IPS DF 6.9 (cell line): ENCODE results near the gene TGFA.

Source experiments
- DNase-seq: peaks from one replicate; pipeline ENCODE4 v3.0.0-alpha.2; 2013; ENCODE audit warnings: low read depth, low spot score
- H3K27ac ChIP-seq: one replicate; pipeline ENCODE4 v1.5.1; 2013; ENCODE audit warnings: low read length, control low read depth
- H3K27me3 ChIP-seq: 2 replicates; pipeline ENCODE4 v1.6.1; 2013; ENCODE audit warnings: mild to moderate bottlenecking, low read length; ENCODE audit not compliant: control insufficient read depth, insufficient read depth
- H3K36me3 ChIP-seq: 2 replicates; pipeline ENCODE4 v1.6.1; 2013; ENCODE audit warnings: low read length; ENCODE audit not compliant: control insufficient read depth, insufficient read depth
- H3K4me1 ChIP-seq: 2 replicates; pipeline ENCODE4 v1.6.1; 2013; ENCODE audit warnings: low read length; ENCODE audit not compliant: control insufficient read depth, insufficient read depth
- H3K4me3 ChIP-seq: 2 replicates; pipeline ENCODE4 v1.5.1; 2013; ENCODE audit warnings: mild to moderate bottlenecking, low read length
- H3K9me3 ChIP-seq: 2 replicates; pipeline ENCODE4 v1.6.1; 2013; ENCODE audit warnings: low read length, inconsistent platforms; ENCODE audit not compliant: control insufficient read depth, insufficient read depth
- WGBS: extraction: QIAGEN DNeasy Blood & Tissue Kit; methylation state at CpG from one replicate; pipeline ENCODE4 v1.1.7; 2013; ENCODE audit warnings: mixed read lengths, missing lambda C conversion rate; ENCODE audit not compliant: insufficient read length, insufficient coverage; 5-methylcytosine and 5-hydroxymethylcytosine counted together

The TGFA gene

DNA sequence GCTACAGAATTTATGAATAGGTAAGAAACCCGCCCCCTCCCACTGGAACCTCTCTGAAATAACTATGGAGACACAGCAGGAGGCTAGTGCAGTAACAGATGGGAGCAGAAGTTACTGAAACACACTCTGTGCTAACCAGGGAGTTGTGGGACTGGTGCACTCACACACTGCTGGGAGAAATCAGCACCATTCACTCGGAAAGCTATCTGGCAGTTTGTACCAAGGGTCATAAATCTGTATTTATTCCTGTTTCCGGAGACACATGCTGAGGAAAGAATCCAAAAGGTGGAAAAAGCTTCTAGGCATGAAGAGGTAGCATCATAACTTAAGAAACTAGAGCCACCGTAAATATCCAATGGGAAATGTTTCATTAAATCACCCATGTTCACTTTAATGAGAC, 39.9 kb downstream of the TGFA start:
- no peak for DNase-seq
- WGBS: no CpG with 5 or more reads among the region's 4 CpGs
- H3K4me3 ChIP-seq: no peak overlapping the region
- no peaks in the 10 kb centered on the region for H3K27me3 ChIP-seq
- H3K36me3 ChIP-seq: no peaks in the 10 kb centered on the region
- H3K4me1 ChIP-seq: no peaks in the 10 kb centered on the region
- H3K9me3 ChIP-seq: no peaks in the 10 kb centered on the region
- H3K27ac ChIP-seq: no peak overlapping the region

DNA sequence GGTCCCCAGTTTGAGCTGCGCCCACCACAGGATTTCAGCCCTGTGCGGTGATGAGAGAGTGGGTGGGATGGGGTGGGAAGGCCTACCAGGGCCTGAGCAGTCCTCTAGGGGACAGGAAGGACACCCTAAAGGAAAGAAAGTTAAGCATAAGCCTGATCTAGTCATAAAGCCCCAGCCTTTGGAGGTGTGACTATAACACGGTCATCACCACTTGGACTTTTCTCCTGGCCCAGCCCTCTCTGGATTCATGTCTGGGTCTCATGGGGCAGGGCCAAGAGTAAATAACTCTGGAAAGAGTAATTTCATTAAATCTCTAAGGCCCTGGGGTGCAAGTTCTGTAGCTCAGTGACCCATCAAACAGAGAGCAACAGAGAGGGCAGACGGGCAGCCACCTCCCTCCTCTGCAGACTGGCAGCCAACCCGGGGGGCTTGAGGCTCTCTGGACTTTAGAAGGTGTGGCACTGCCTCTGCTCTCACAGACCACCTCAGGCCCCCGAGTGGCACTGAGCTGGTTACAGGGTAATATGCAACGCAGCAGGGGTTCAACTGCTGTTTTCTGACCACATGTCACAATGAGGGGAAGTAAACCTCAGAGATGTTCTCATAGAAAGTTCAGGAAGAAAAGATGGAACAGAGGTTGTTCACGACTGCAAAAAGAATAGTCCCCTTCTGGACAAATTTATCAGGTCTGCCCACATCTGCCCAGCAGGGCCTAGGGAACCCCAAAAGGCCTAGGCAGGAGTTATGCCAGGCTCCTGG, 41.5 kb downstream of the TGFA start:
- H3K4me3 ChIP-seq: no peak overlapping the region
- no CpG with 5 or more reads among the region's 8 CpGs for WGBS
- no peak overlapping the region for H3K27ac ChIP-seq
- no peak for DNase-seq
- H3K4me1 ChIP-seq: no peaks in the 10 kb centered on the region
- H3K9me3 ChIP-seq: no peaks in the 10 kb centered on the region
- H3K36me3 ChIP-seq: no peaks in the 10 kb centered on the region
- no peaks in the 10 kb centered on the region for H3K27me3 ChIP-seq

DNA sequence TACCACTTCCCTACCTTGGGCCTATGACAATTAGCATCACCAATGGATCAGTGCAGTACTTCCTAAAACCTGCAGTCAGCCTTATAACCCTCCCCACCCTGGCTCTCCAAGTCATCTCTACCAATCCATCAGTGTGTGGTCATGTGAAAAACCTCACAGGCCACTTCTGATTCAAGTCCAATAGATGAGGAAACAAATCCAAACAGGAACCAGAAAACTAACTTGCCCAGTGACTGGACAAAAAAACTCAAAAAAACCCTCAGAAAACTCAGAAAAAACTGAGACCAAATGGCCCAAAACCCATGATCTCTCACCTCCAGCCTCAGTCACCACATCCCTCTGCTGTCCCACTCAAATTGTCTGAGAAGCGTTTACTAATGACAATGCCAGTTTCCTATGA, 43.3 kb downstream of the TGFA start:
- H3K4me3 ChIP-seq: no peak overlapping the region
- H3K27ac ChIP-seq: no peak overlapping the region
- no peaks in the 10 kb centered on the region for H3K36me3 ChIP-seq
- no peaks in the 10 kb centered on the region for H3K27me3 ChIP-seq
- WGBS: no CpG with 5 or more reads among the region's 1 CpG
- no peak for DNase-seq
- no peaks in the 10 kb centered on the region for H3K9me3 ChIP-seq
- H3K4me1 ChIP-seq: peaks cover 2% of the 10 kb centered on the region; the same call in 1 of the 2 replicates

DNA sequence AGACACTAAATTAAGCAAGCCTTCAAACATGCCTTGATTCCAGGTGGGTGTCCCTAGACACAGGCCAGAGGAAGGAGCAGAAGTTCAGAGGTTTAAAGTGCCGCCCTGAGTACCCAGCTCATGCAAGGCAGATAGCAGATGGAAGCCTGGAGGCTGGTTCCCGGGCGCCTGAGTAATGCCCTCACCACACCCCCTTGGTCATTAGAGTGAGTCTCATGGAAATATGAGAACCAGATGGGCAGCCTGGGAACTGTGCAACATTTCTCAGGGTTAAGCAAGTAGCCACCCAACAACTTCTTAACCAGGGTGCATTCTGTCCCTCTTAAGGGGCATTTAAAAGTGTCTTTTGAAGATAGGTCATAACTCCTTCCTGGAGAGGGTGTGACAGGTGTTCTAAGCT, 44.1 kb downstream of the TGFA start:
- Histone ChIP-seq H3K4me1 (peaks cover 2% of the 10 kb centered on the region; the same call in 1 of the 2 replicates), H3K4me3 (no peak overlapping the region), H3K36me3 (no peaks in the 10 kb centered on the region), H3K9me3 (no peaks in the 10 kb centered on the region), H3K27ac (no peak overlapping the region), H3K27me3 (no peaks in the 10 kb centered on the region)
- no peak for DNase-seq
- no CpG with 5 or more reads among the region's 3 CpGs for whole genome bisulfite sequencing

DNA sequence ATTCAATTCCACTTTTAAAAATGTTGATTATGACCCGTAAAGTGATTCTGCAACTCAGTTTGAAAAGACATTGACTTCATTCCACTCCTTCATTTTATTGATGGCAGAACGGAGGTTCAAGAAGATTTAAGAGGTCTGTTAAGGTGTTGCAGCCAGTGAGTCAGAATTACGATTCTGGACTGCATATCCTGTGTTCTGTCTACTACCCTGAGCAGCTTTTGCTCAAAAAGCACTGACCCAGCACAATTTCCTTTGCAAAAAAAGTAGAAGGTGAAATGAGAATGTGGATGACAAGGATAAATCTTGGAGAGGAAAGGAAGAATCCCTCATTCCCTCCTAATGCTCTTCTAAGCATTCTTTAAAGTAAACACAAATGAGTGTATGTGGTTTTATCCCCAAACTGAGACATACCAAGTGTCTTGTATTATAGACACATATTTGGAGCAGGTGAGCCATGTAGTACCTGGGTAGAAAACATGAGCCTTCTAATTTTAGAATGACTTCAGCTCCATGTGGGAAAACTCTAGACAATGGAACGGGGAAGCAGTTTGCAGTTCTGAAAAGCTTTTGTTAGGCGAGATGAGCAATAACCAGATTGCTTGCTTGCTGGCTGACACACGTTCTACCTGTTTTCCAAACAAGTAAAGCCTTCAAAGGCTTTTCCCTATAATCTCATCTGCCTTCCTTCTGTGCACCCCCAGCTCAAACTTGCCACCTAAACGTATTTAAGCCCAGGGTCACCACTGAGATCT, 44.7 kb downstream of the TGFA start:
- WGBS: no CpG with 5 or more reads among the region's 7 CpGs
- Histone ChIP-seq H3K27ac (no peak overlapping the region), H3K27me3 (no peaks in the 10 kb centered on the region), H3K9me3 (no peaks in the 10 kb centered on the region), H3K36me3 (no peaks in the 10 kb centered on the region), H3K4me3 (no peak overlapping the region), H3K4me1 (peaks cover 2% of the 10 kb centered on the region; the same call in 1 of the 2 replicates)
- DNase-seq: no peak

DNA sequence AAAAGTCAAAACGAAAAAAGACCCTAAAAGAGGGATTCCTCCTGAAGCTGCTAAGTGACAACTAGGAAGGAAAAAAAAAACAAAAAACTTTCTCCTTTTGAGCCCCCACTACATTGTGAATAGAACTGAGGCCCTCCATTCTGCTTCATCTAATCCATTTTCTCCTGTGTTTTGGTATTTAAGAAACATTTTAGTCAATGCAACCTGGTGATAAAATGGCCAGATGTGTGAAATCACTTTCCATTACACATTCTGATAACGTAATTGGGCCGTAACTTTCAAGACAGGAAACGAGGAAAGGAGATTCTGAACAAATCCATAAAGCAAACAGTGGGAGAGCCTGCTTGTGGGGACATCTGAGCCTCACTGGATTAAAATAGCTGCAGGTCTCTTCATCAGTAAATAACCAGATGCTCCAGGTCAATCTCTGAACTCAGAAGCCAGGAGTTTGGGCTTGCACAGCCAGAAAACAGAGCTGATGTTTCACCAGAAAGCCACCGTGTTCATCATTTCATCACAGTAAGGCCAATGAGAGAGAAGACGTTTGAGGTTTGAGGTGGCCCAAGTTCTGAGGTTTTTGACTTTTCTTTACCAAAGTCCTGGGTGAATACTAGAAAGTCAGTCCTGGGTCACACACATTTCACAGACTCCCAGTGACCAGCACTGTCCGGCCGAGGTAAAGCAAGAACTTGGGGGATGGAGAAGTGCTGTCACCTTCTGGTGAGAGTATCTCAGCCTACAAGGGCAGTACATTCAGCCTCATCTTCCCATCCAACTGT, 47.8 kb downstream of the TGFA start:
- Histone ChIP-seq H3K36me3 (no peaks in the 10 kb centered on the region), H3K27ac (no peak overlapping the region), H3K4me1 (peaks cover 2% of the 10 kb centered on the region; the same call in 1 of the 2 replicates), H3K9me3 (no peaks in the 10 kb centered on the region), H3K4me3 (no peak overlapping the region), H3K27me3 (no peaks in the 10 kb centered on the region)
- no CpG with 5 or more reads among the region's 8 CpGs for WGBS
- no peak for DNase-seq

DNA sequence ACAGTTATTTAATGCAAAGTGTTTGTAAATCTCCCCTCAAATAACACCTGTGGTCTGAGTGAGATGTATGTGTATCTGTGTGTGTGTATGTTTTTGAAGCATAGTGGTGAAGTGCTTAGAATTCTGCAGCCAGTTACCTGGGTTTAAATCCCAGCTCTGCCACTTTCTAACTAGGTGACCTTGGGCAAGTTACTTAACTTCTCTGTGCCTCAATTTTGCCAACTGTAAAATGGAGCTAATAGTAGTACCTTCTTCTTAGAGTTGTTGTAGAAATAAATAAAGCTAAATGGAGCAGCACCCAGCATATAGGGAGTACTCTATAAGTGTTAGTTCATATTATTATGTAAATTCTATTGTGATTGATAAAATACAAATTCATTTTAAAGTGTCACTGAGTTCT, 48.9 kb downstream of the TGFA start:
- H3K27me3 ChIP-seq: no peaks in the 10 kb centered on the region
- H3K27ac ChIP-seq: no peak overlapping the region
- DNase-seq: no peak
- peaks cover 2% of the 10 kb centered on the region; the same call in 1 of the 2 replicates for H3K4me1 ChIP-seq
- H3K4me3 ChIP-seq: no peak overlapping the region
- no peaks in the 10 kb centered on the region for H3K9me3 ChIP-seq
- H3K36me3 ChIP-seq: no peaks in the 10 kb centered on the region

DNA sequence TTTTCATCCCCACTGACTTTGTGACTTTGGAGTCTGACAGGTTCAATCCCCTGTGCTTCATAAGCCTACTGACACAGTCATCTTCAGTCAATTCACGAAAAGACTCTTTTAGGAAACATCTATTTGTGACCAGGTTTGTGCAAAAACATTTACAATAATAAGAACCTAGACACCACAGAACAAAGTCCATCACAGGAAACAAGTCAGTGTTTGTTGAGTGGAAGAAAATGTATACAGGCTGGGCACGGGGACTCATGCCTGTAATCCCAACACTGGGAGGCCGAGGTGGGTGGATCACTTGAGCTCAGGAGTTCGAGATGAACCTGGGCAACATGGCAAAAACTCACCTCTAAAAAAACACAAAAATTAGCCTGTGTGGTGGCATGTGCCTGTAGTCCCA, 49.7 kb downstream of the TGFA start:
- no peaks in the 10 kb centered on the region for H3K36me3 ChIP-seq
- H3K27ac ChIP-seq: no peak overlapping the region
- peaks cover 2% of the 10 kb centered on the region; the same call in 1 of the 2 replicates for H3K4me1 ChIP-seq
- no CpG with 5 or more reads among the region's 4 CpGs for WGBS
- H3K27me3 ChIP-seq: no peaks in the 10 kb centered on the region
- H3K4me3 ChIP-seq: no peak overlapping the region
- DNase-seq: no peak
- no peaks in the 10 kb centered on the region for H3K9me3 ChIP-seq

DNA sequence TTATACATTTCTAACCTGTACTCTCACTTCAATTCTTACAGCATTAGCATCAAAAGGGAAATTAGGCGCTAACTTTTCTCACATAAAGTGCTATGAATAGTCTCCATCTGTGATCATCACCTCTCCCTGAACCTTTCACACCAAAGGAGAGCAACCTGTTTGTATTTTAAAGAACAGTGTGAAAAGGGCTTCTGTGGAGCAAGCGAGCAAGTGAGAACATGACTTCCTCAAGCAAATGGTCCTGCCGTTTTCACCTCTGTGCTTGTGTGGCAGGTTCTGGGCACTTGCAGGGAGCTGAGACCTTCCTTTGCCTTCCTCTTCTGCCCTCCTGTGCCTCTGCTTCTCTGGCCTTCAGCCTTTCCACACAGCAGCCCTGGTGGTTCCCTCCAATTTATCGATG, 51.9 kb downstream of the TGFA start:
- Histone ChIP-seq H3K9me3 (no peaks in the 10 kb centered on the region), H3K4me3 (no peak overlapping the region), H3K4me1 (no peaks in the 10 kb centered on the region; the same call in 1 of the 2 replicates), H3K36me3 (no peaks in the 10 kb centered on the region), H3K27ac (no peak overlapping the region), H3K27me3 (no peaks in the 10 kb centered on the region)
- no peak for DNase-seq
- no CpG with 5 or more reads among the region's 4 CpGs for WGBS

DNA sequence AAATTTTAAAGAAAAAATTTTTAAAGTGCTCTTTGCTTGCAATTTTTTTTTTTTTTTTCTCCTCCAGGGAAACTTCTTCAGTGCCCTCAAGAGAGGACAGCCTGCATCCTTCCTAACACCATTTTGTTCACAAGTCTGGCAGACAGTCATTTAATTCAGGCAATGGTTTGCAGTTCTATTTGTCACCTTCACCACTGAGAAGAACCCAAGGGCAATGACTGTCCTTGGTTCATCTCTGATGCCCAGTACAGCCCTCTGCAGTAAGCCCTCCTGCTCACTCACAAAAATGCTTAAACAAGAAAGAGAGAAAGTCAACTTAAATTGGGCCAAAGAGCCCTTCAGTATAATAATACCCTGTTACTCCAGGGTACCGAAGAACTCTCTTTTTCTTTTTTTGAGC, 52.4 kb downstream of the TGFA start:
- H3K4me1 ChIP-seq: no peaks in the 10 kb centered on the region
- no peaks in the 10 kb centered on the region for H3K36me3 ChIP-seq
- H3K4me3 ChIP-seq: no peak overlapping the region
- no peak overlapping the region for H3K27ac ChIP-seq
- no peaks in the 10 kb centered on the region for H3K9me3 ChIP-seq
- no CpG with 5 or more reads among the region's 1 CpG for WGBS
- no peaks in the 10 kb centered on the region for H3K27me3 ChIP-seq
- DNase-seq: no peak
